ENCODE measurements around the gene COMMD8. TPM values are rescaled to one million over a fixed set of nuclear protein-coding genes. Genes with fewer than 3 reads are reported as not detected.

The COMMD8 gene
- total RNA-seq, 1 donor from 2014 or later: 20.8 TPM

- Mint-ChIP-seq H3K4me1 (ENCODE audit: low read depth) (no peaks in the 10 kb centered on the region), H3K36me3 (ENCODE audit: insufficient read depth) (peaks cover 1% of the 10 kb centered on the region), H3K9me3 (ENCODE audit: low read depth) (no peaks in the 10 kb centered on the region)
Observed at GRCh38 chr4:47442980-47443379, 20.5 kb downstream of the COMMD8 start.

GRCh38 chr4:47434931-47435330 is 28.6 kb downstream of the COMMD8 start:
- peaks cover 3% of the 10 kb centered on the region for H3K9me3 Mint-ChIP-seq (ENCODE audit: low read depth)
- H3K27me3 Mint-ChIP-seq: no peaks in the 10 kb centered on the region

More at GRCh38 chr4:47442980-47443379, 20.5 kb downstream of the COMMD8 start:
- no peak for DNase-seq (ENCODE audit: low spot score, unreplicated experiment)
- no peaks in the 10 kb centered on the region for H3K27me3 Mint-ChIP-seq
- H3K27ac Mint-ChIP-seq: no peak overlapping the region
- no peak for TF ChIP-seq CTCF (IDR thresholded peaks at IDR 0.05; ENCODE audit: unreplicated experiment)
- no peak overlapping the region for H3K4me3 Mint-ChIP-seq (ENCODE audit: low read depth)

GRCh38 chr4:47432749-47433148 is 30.8 kb downstream of the COMMD8 start:
- Mint-ChIP-seq H3K4me3 (ENCODE audit: low read depth) (no peak overlapping the region), H3K27me3 (no peaks in the 10 kb centered on the region), H3K4me1 (ENCODE audit: low read depth) (no peaks in the 10 kb centered on the region), H3K36me3 (ENCODE audit: insufficient read depth) (no peaks in the 10 kb centered on the region), H3K9me3 (ENCODE audit: low read depth) (peaks cover 3% of the 10 kb centered on the region), H3K27ac (no peak overlapping the region)
- TF ChIP-seq CTCF (IDR thresholded peaks at IDR 0.05; ENCODE audit: unreplicated experiment): no peak
- no peak for DNase-seq (ENCODE audit: low spot score, unreplicated experiment)

More at GRCh38 chr4:47434931-47435330, 28.6 kb downstream of the COMMD8 start:
- no peak overlapping the region for H3K4me3 Mint-ChIP-seq (ENCODE audit: low read depth)
- no peak for TF ChIP-seq CTCF (IDR thresholded peaks at IDR 0.05; ENCODE audit: unreplicated experiment)
- H3K27ac Mint-ChIP-seq: no peak overlapping the region
- no peak for DNase-seq (ENCODE audit: low spot score, unreplicated experiment)
- H3K4me1 Mint-ChIP-seq (ENCODE audit: low read depth): no peaks in the 10 kb centered on the region
- no peaks in the 10 kb centered on the region for H3K36me3 Mint-ChIP-seq (ENCODE audit: insufficient read depth)

GRCh38 chr4:47427935-47428334 is 35.6 kb downstream of the COMMD8 start:
- no peak for TF ChIP-seq CTCF (IDR thresholded peaks at IDR 0.05; ENCODE audit: unreplicated experiment)
- H3K27me3 Mint-ChIP-seq: no peaks in the 10 kb centered on the region
- no peak overlapping the region for H3K27ac Mint-ChIP-seq
- no peak overlapping the region for H3K4me3 Mint-ChIP-seq (ENCODE audit: low read depth)
- DNase-seq (ENCODE audit: low spot score, unreplicated experiment): no peak
- no peaks in the 10 kb centered on the region for H3K36me3 Mint-ChIP-seq (ENCODE audit: insufficient read depth)
- no peaks in the 10 kb centered on the region for H3K9me3 Mint-ChIP-seq (ENCODE audit: low read depth)
- H3K4me1 Mint-ChIP-seq (ENCODE audit: low read depth): peaks cover 1% of the 10 kb centered on the region

GRCh38 chr4:47425628-47426027 is 37.9 kb downstream of the COMMD8 start:
- H3K4me3 Mint-ChIP-seq (ENCODE audit: low read depth): no peak overlapping the region
- no peaks in the 10 kb centered on the region for H3K36me3 Mint-ChIP-seq (ENCODE audit: insufficient read depth)
- no peak for DNase-seq (ENCODE audit: low spot score, unreplicated experiment)
- H3K27ac Mint-ChIP-seq: no peak overlapping the region
- peaks cover 1% of the 10 kb centered on the region for H3K4me1 Mint-ChIP-seq (ENCODE audit: low read depth)
- H3K9me3 Mint-ChIP-seq (ENCODE audit: low read depth): no peaks in the 10 kb centered on the region
- TF ChIP-seq CTCF (IDR thresholded peaks at IDR 0.05; ENCODE audit: unreplicated experiment): no peak
- H3K27me3 Mint-ChIP-seq: peaks cover 16% of the 10 kb centered on the region
